HG03039 (cell line): ENCODE measurements around the gene KRIT1.
"Not testable (repeated sequence)": the region's sequence is repeated elsewhere in the genome, so short reads cannot be mapped to it uniquely, and the experiment has no call there.

Experiments
- ATAC-seq: cut with Tn5 transposase; IDR thresholded peaks from one replicate; pipeline ENCODE4 v1.9.1; 2021; ENCODE audit warnings: mild to moderate bottlenecking, moderate library complexity; ENCODE audit not compliant: unreplicated experiment

KRIT1 gene

GRCh38 chr7:92250603-92251002 is 4.9 kb upstream of the KRIT1 start:
- no peak for ATAC-seq

- peak; percentile 22 for ATAC-seq
Measured at GRCh38 chr7:92246360-92247101, 817 bp upstream of the KRIT1 start.

DNA sequence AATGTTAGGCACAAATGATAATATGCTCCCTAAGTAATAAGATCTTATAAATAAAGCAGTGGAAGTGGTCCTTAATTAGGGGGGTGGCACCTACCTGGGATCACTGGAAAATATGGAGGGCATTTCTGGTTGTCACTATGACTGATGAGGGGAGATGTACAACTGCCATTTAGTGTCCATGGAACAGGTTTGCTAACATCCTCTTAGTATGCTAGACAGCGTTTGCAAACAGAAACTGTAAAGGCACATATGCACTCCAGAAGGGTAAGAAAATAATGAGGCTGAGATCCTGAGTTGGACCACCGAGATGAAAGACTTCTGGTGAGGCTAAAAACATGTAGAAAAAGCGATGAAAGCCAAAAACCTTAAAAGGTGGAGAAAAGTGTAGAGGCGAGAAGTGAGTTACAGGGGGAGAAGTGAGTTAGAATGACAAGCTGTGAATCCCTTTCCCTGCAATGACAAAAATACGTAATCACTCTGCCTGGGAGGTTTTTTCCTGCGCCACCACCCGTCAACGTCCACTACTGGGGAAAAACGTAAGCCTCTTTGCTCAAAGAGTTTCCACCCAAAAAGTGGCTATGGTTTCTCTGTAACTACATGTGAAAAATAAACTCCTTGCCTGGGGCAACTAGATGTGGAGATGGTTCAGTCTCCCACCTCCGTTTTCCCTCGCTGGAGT is 767 bp downstream of the KRIT1 start:
- peak; percentile 3 for ATAC-seq

GRCh38 chr7:92242972-92243371 is 2.7 kb downstream of the KRIT1 start:
- ATAC-seq = no peak

DNA sequence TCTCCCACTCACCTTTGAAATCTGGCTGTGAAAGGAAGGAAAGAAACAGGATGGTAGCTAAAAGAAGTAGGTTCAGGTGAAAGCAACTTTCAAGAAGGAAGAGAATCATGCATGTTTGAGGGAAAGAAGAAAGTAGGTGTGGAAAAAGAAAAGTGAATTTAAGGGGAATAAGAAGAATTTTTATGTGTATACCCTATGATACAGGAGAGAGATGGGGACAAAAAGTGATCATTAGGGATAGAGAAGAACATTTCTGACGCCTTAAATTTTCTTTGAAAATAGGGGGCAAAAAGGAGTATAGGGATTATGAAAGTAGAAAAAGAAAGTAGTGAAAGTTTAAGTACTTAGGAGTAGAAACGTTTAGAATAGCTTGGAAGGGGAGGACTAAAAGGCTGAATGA is 15.2 kb downstream of the KRIT1 start:
- ATAC-seq = no peak

- no peak for ATAC-seq
Measured at GRCh38 chr7:92228742-92229141, 17.0 kb downstream of the KRIT1 start.

DNA sequence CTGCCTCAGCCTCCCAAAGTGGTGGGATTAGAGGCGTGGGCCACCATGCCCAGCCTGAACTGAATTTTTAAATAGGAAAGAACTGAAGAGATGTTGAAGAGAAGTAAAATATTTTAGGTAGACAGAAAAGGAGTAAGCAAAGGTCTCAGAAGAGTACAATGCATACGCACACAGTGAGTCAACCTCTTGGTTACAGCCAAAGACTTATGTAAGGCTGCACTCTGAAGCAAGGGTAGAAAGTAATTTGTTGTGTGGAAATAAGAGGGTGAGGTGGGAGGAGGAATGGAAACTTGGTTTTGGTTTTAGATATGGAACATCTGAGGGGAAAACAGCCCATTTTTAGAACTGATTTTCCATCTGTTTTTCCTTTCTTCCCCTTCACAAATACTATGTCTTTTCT is 17.6 kb downstream of the KRIT1 start:
- no peak for ATAC-seq

GRCh38 chr7:92226981-92227380 is 18.7 kb downstream of the KRIT1 start:
- ATAC-seq = no peak

- ATAC-seq = no peak
Measured at GRCh38 chr7:92221766-92222165, 23.9 kb downstream of the KRIT1 start.

DNA sequence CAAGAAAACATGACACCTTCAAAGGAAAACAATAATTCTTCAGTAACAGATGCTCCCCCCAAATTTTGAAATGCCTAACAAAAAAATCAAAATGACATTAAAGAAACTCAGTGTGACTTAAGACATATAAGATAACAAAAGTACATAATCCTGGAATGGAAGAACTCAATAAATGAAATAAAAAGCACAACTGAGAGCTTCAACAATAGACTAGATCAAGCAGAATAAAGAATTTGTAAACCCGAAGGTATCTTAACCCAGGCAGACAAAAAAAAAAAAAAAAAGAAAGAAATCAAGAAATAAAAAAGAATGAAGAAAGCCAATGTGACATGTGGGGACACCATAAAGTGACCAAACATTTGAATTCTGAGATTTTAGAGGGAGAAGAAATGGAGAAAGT is 39.0 kb downstream of the KRIT1 start:
- no peak for ATAC-seq

- no peak for ATAC-seq
Measured at GRCh38 chr7:92205987-92206386, 39.7 kb downstream of the KRIT1 start.

- no peak for ATAC-seq
Measured at GRCh38 chr7:92200791-92201190, 44.9 kb downstream of the KRIT1 start.

DNA sequence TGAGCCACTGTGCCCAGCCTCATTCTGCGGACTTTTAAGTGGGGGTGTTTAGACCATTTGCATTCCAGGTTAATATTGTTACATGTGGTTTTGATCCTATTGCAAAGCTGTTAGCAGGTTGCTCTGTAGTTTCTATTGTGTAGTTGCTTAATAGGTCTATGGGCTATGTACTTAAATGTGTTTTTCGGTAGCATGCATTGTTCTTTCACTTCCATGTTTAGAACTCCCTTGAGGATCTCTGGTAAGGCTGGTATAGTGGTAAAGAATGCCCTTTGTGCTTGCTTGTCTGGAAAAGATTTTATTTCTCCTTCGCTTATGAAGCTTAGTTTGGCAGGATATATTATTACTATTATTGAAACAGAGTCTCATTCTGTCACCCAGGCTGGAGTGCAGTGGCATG is 53.4 kb downstream of the KRIT1 start:
- ATAC-seq = no peak

- not testable (repeated sequence) for ATAC-seq
Measured at GRCh38 chr7:92189246-92189645, 56.5 kb downstream of the KRIT1 start.

DNA sequence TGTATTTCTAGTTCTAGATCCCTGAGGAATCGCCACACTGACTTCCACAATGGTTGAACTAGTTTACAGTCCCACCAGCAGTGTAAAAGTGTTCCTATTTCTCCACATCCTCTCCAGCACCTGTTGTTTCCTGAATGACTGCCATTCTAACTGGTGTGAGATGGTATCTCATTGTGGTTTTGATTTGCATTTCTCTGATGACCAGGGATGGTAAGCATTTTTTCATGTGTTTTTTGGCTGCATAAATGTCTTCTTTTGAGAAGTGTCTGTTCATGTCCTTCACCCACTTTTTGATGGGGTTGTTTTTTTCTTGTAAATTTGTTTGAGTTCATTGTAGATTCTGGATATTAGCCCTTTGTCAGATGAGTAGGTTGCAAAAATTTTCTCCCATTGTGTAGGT is 61.4 kb downstream of the KRIT1 start:
- not testable (repeated sequence) for ATAC-seq

GRCh38 chr7:92178928-92179924 is 66.5 kb downstream of the KRIT1 start, which contains the start of gene LRRD1:
TSS of gene LRRD1 (minus strand) at chr7:92179142. CDS start at chr7:92165202, 13,940 bp downstream.
- peak; percentile 97 for ATAC-seq

GRCh38 chr7:92177362-92177761 is 68.4 kb downstream of the KRIT1 start:
- no peak for ATAC-seq

GRCh38 chr7:92169529-92169928 is 76.2 kb downstream of the KRIT1 start:
- ATAC-seq = not testable (repeated sequence)

DNA sequence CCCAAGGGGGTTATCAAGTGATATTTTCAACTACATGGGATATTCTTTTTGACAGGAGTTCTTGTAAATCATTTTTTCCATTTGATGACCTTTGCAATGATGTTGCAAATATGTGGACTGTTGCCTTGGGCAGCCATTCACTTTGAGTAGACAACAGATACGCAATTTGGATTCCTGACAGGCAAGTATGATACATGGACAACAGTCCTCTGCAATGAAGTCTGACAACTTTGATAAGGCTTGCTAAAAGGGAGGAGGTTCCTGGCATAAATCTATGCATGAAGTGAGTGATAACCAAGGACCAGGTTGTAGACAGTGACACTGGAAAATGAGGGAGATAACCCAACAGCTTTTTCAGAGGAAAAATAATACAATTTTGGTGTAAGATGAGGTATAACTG is 84.4 kb downstream of the KRIT1 start:
- no peak for ATAC-seq

- ATAC-seq = peak; percentile 62
Measured at GRCh38 chr7:92158660-92159575, 86.8 kb downstream of the KRIT1 start.
